ENCODE measurements around the gene NR6A1.

DNA sequence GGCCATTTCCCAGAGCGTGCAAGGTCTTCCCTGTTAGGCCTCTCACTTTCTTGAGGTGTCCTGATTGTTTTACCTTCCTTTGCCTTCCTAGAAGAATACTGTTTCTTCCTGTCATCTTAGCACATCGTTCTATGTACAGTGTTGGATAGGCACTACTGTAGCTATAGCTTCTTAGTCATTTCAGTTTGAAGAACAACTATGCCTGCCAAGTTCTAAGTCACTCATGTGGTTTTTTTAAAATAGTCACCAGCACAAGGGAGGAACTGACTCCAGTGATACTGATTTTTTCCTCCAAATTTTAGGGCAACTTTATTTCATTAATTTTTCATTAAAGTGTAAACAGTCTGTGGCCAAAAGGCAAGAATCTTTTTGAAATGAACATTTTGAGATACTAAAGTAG is 141.5 kb downstream of the NR6A1 start:
- no peak for TF ChIP-seq EZH2 (IDR thresholded peaks at IDR 0.05)
- no peak for TF ChIP-seq POLR2AphosphoS5 (IDR thresholded peaks at IDR 0.05; ENCODE audit: borderline replicate concordance, low read depth, low read length)
- no peak for TF ChIP-seq FOXP2 (optimal IDR thresholded peaks at IDR 0.05; ENCODE audit: control extremely low read depth, extremely low read length, insufficient read depth)
